Stimulated activated CD4-positive, alpha-beta T cell treated with anti-CD3 and anti-CD28 coated beads, Interleukin-12 subunit alpha, Interleukin-12 subunit beta, amount 100 ng/mL, for 4 hours (primary cell): Measurements from ENCODE around the gene MYO1C.
A peak's percentile ranks its signal among the peaks of the same experiment; 100 is the strongest.
"Not testable (repeated sequence)": the region's sequence is repeated elsewhere in the genome, so short reads cannot be mapped to it uniquely, and the experiment has no call there.

Experiments
- DNase-seq: peaks from one replicate; pipeline ENCODE4 v3.0.0-alpha.2; 2020

MYO1C gene

DNA sequence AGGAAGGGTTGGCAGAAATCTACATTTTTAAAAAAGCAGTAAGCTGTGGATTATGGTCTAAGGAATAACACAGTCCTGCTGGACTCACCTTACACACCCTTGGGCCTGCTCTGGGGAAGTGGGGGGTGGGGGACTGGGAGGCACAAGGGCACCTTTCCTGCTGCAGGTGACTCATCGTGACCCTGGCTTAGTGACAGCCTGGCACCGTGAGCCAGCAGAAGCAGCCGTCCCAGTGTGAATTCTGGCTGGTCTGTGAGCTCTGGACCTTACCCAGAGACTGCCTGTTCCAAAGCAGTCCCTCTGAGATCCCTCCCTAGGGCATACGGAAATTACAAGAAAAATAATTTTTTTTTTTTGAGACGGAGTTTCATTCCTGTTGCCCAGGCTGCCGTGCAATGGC is 32.3 kb downstream of the MYO1C start:
- DNase-seq, result no peak

- DNase-seq, result peak; percentile 99
Measured at GRCh38 chr17:1455797-1456599, 36.5 kb downstream of the MYO1C start, which contains the start of gene CRK. Gene CRK (minus strand): TSS chr17:1456232. CDS start chr17:1456117, 115 bp downstream.

- peak; percentile 21 for DNase-seq
Measured at GRCh38 chr17:1455291-1455796, 37.1 kb downstream of the MYO1C start.

- no peak for DNase-seq
Measured at GRCh38 chr17:1454541-1454940, 37.9 kb downstream of the MYO1C start.

GRCh38 chr17:1453694-1454093 is 38.8 kb downstream of the MYO1C start:
- not testable (repeated sequence) for DNase-seq

GRCh38 chr17:1452836-1453235 is 39.6 kb downstream of the MYO1C start:
- DNase-seq, result no peak

DNA sequence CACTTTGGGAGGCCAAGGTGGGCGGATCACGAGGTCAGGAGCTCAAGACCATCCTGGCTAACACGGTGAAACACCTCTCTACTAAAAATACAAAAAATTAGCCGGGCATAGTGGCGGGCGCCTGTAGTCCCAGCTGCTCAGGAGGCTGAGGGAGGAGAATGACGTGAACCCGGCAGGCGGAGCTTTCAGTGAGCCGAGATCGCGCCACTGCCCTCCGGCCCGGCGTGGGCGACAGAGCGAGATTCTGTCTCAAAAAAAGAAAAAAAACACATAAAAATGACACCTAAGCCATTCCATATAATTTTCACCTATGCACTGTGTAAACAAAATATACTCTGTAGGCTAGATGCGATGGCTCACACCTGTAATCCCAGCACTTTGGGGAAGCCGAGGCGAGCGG is 42.2 kb downstream of the MYO1C start:
- DNase-seq, result not testable (repeated sequence)

- DNase-seq, result no peak
Measured at GRCh38 chr17:1449412-1449967, 43.0 kb downstream of the MYO1C start.

- DNase-seq, result no peak
Measured at GRCh38 chr17:1447052-1447451, 45.4 kb downstream of the MYO1C start.

DNA sequence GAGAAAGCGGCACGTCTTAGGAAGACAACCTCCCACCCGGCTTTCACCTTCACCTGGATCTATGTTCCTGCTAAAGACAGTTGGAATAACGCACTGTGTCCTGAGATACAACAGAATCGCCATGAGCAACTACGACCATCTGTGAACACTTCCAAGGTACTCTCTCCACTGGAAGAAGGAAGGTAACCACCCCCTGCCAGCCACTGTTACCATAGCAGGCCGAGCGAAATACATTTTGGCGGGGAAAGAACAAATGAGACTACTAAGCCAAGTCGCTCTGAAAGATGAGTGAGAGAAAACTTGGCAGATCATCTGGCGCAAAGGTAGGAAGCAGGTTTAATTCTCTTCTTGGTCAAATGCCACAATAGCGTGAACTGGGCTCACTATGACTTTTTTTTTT is 46.3 kb downstream of the MYO1C start:
- no peak for DNase-seq

GRCh38 chr17:1445695-1446094 is 46.8 kb downstream of the MYO1C start:
- DNase-seq, result not testable (repeated sequence)

- not testable (repeated sequence) for DNase-seq
Measured at GRCh38 chr17:1442721-1443120, 49.8 kb downstream of the MYO1C start.

DNA sequence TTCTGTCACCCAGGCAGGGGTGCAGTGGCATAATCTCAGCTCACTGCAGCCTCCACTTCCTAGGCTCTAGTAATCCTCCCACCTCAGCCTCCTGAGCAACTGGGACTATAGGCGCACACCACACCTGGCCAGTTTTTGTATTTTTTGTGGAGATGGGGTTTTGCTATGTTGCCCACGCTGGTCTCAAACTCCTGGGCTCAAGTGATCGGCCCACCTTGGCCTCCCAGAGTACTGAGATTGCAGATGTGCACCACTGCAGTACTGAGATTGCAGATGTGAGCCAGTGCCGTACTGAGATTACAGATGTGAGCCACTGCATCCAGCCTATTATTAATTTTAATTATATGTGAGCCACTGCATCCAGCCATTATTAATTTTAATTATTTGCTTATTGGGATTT is 50.3 kb downstream of the MYO1C start:
- DNase-seq, result no peak

DNA sequence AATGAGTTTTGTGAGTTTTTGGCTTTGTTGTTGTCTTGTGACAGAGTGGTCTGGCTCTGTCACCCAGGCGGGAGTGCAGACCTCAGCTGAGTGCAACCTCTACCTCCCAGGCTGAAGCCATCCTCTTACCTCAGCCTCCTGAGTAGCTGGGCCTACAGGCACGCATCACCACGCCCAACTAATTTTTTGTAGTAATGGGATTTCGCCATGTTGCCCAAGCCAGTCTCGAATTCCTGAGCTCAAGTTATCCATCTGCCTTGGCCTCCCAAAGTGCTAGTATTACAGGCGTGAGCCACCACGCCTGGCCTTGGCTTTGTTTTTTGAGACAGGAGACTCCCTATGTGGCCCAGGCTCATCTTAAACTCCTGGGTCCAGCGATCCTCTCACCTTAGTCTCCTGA is 51.6 kb downstream of the MYO1C start:
- DNase-seq, result no peak

DNA sequence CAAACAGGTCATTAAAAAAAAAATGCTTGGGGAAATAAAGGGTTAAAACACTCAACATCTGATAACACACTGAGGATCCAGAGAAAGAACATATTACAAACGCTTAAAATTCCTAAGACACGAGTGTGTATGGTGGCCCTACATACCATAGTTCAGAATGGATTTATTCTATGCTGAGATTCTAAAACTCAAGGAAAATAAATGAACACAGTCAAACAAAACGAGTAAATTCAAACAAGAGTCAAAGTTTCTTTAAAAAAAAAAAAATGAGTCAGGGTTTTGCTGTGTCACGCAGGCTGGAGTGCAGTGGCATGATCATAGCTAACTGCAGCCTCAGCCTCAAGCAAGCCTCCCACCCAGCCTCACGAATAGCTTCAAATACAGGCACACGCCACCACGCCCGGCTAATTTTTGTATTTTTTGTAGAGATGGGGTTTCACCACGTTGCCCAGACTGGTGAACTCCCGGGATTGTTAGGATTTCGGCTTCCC is 53.8 kb downstream of the MYO1C start:
- DNase-seq, result no peak

DNA sequence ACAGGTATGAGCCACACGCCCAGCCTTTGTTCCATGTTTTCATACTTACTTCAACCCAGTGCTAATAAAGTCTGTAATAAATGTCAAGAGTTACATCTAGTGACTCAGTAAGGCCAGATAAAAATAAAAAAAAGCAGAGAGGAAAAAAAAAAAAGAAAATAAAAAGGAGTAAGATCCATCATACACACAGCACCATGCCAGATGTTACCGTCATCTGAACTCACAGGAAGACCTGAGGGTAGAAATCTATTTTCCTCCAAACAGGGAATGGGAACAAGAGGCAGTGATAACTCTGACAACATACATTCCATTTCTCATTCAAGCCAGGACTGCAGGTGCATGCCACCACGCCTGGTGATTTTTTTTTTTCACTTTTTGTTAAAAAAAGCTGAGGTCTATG is 57.2 kb downstream of the MYO1C start:
- DNase-seq, result no peak

DNA sequence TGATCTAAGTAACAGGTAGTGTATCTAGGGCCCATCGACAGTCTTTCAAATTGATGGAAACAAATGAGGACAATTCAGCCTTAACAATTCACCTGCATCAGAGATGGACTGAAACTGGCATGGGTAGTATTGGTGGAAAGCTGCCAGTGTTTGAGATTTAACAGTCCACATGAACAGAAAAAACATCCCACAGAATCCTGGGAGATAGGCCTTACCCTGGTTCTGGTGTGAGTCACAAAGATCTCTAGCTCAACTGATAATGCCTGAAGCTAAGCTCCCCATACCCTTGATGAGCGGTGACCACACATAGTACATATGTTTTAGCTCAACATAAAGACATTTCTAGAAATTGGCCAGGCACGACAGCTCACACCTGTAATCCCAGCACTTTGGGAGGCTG is 58.3 kb downstream of the MYO1C start:
- DNase-seq, result no peak

GRCh38 chr17:1431631-1432104 is 60.8 kb downstream of the MYO1C start:
- no peak for DNase-seq

- no peak for DNase-seq
Measured at GRCh38 chr17:1423456-1424135, 68.9 kb downstream of the MYO1C start.

- no peak for DNase-seq
Measured at GRCh38 chr17:1422885-1423284, 69.6 kb downstream of the MYO1C start.

DNA sequence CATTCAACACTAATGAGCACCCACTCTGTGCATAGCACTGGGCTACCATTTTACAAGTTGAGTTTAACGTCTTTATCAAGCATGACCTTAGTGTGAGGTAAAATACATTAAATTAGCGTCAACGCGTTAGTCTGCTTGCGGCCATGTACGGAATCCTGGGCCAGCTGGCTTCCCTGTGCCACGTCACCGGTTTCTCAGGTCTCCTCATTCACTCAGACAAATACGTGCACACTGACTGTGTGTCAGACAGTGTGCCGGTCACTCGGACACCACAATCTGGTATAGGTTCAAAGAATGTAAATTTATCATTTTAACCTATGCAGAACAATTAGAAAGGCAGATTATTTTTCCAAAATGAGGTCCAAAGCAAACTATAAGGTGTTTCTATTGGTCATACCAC is 71.0 kb downstream of the MYO1C start:
- no peak for DNase-seq

DNA sequence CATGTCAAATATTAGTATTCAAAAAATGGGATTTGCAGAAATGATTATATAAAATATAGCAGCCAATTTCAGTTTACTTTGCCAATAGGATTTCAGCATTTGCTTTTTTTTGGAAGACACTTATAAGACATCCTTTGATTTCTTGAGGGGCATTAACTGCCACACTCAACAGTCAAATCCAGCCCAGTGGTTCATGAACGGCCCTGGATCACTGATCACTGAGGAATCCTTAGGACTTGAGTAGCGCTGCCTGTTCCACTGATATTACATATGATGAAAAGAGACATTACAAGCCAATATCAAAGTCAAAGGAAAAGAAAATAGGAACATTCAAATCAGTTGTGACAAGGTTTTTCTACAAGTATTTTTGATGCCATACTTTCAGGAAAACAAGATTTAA is 71.5 kb downstream of the MYO1C start:
- no peak for DNase-seq

DNA sequence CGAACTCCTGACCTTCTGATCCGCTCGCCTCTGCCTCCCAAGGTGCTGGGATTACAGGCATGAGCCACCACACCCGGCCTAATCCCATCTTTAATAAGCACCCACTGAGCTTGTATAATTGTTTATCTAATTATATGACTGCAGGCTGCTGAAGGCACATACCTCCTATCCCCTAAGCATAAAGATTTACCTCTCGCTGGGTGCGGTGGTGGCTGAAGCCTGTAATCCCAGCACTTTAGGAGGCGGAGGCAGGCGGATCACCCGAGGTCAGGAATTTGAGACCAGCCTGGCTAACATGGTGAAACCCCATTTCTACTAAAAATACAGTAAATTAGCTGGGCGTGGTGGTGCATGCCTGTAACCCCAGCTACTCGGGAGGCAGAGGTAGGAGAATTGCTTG is 72.3 kb downstream of the MYO1C start:
- no peak for DNase-seq

DNA sequence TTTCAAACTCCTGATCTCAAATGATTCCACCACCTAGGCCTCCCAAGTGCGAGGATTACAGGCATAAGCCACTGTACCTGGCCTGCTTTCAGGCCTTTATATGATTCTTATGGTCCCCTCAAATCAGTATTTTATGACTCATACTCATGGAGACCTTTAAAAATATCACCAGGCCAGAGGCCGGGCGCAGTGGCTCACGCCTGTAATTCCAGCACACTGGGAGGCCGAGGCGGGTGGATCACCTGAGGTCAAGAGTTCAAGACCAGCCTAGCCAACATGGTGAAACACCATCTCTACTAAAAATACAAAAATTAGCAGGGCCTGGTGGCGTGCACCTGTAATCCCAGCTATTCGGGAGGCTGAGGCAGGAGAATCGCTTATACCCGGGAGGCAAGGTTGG is 74.0 kb downstream of the MYO1C start:
- not testable (repeated sequence) for DNase-seq
